GM21360 (cell line): ENCODE measurements around the gene LKAAEAR1.
"Not testable (repeated sequence)": the region's sequence is repeated elsewhere in the genome, so short reads cannot be mapped to it uniquely, and the experiment has no call there.

Experiments
- ATAC-seq: cut with Tn5 transposase; IDR thresholded peaks from one replicate; pipeline ENCODE4 v1.9.1; 2021; ENCODE audit warnings: mild to moderate bottlenecking, moderate library complexity; ENCODE audit not compliant: unreplicated experiment

The LKAAEAR1 gene

GRCh38 chr20:64099086-64099786, 15.0 kb upstream of the LKAAEAR1 start:
- no peak for ATAC-seq

DNA sequence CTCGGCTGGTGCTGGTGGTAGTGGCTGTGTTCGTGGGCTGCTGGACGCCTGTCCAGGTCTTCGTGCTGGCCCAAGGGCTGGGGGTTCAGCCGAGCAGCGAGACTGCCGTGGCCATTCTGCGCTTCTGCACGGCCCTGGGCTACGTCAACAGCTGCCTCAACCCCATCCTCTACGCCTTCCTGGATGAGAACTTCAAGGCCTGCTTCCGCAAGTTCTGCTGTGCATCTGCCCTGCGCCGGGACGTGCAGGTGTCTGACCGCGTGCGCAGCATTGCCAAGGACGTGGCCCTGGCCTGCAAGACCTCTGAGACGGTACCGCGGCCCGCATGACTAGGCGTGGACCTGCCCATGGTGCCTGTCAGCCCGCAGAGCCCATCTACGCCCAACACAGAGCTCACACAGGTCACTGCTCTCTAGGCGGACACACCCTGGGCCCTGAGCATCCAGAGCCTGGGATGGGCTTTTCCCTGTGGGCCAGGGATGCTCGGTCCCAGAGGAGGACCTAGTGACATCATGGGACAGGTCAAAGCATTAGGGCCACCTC, 14.3 kb upstream of the LKAAEAR1 start:
- ATAC-seq: no peak

DNA sequence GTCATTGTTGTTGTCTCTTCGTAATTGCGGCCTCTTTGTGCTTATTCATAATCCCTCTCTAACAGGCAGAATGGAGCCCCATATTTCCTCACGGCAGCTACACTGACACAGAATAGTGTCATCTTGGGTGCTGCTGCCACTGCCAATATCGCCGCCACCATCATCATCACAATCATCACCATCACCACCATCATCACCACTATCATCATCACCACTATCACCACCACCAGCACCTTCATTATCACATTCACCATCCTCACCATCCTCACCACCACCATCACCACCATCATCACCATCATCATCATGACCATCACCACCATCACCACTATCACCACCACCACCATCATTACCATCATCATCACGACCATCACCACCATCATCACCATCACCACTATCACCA, 12.3 kb upstream of the LKAAEAR1 start:
- ATAC-seq: no peak

- no peak for ATAC-seq
Measured at GRCh38 chr20:64095927-64096326, 11.7 kb upstream of the LKAAEAR1 start.

GRCh38 chr20:64095455-64095854, 11.3 kb upstream of the LKAAEAR1 start:
- no peak for ATAC-seq

GRCh38 chr20:64093013-64093503, 8.9 kb upstream of the LKAAEAR1 start:
- ATAC-seq: no peak

DNA sequence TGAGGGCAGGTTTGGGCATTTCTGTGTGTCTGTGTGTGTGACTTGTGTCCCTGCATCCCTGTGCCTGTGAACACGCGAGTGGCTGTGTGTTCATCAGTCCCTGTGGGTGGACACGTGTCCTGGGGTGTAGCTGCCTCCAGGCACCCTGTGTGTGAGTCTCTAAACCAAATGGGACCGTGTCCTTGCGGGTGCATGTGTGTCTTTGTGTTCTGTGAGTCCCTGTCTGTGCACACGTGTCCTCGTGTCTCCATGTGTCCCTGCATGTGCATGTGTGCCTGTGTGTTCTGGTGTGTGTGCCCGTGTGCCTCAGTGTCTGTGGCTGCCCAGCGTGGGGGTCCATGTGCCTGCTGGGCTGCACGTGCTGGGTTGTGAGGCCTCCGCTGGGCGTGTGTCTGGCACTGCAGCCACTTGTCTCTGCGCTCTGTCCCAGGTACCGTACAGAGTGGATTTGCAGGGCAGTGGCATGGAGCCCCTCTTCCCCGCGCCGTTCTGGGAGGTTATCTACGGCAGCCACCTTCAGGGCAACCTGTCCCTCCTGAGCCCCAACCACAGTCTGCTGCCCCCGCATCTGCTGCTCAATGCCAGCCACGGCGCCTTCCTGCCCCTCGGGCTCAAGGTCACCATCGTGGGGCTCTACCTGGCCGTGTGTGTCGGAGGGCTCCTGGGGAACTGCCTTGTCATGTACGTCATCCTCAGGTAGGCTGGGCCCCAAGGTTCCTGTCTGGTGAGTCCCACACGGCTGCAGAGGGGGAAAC, 8.2 kb upstream of the LKAAEAR1 start:
- no peak for ATAC-seq

GRCh38 chr20:64091770-64092169, 7.6 kb upstream of the LKAAEAR1 start:
- no peak for ATAC-seq

GRCh38 chr20:64091340-64091739, 7.1 kb upstream of the LKAAEAR1 start:
- no peak for ATAC-seq

DNA sequence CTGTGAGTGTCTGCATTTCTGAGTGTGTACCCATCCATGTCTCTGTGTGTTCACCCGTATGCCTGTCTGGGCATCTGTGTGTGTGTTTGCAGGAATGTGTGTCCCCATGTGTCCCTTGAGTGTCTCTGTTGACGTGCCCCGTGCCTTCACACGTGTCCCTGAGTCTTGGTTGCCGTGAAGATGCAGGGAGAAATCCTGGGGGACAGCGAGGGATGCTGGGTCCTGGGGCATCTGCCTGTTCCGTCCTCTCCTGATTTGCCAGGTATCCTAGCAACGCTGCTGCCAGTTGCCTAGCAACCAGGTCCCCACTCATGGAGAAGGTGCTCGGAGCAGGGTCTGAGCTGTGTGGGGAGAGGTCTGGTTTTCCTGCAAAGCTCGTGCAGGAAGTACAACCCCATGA, 6.0 kb upstream of the LKAAEAR1 start:
- ATAC-seq: no peak

- not testable (repeated sequence) for ATAC-seq
Measured at GRCh38 chr20:64088586-64088985, 4.4 kb upstream of the LKAAEAR1 start.

GRCh38 chr20:64087226-64087825, 3.1 kb upstream of the LKAAEAR1 start:
- not testable (repeated sequence) for ATAC-seq

GRCh38 chr20:64086801-64087200, 2.6 kb upstream of the LKAAEAR1 start:
- no peak for ATAC-seq

DNA sequence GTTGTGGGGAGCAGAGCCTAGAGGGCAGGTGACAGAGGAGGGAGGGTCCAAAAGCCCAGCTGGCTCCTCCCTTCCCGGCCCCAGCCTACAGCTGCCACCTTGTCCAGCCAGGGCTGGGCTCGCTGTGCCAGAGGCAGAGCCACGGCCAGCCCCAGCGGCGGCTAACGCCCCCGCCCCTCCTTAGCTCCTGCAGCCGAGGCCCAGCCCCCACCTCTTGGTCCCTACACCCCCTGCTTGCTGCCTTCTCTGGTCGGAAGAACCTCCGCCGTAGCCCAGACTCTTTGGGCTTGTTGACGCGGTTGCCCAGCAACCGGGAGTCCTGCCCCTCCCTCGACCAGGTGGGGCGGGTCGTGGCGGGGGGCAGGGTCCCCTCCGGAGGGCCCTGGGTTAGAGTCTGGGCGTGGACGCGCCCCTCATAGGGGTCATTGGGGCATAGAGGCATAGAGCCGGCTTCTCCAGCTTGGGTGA, 521 bp upstream of the LKAAEAR1 start:
- no peak for ATAC-seq

DNA sequence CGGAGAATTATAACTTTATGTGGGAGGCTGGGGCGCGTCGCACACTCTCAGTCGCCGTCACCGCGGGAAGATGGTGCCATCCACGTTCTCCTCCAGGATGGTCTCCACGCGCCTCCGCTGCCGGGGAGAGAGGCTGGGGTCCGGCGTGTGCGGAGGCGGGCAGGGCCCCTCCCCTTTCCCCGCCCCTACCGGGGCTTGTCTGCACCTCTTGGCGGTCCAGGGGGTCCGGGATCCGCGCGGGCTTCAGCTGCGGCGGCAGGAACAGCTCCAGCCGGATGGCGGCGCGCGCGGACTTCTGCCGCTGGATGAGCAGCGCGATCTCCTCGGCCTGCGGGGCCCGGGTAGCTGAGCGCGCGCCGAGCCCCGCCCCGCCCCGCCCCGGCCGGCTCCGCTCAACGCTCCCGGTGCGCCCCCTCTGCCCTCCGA, 807 bp downstream of the LKAAEAR1 start:
- no peak for ATAC-seq

DNA sequence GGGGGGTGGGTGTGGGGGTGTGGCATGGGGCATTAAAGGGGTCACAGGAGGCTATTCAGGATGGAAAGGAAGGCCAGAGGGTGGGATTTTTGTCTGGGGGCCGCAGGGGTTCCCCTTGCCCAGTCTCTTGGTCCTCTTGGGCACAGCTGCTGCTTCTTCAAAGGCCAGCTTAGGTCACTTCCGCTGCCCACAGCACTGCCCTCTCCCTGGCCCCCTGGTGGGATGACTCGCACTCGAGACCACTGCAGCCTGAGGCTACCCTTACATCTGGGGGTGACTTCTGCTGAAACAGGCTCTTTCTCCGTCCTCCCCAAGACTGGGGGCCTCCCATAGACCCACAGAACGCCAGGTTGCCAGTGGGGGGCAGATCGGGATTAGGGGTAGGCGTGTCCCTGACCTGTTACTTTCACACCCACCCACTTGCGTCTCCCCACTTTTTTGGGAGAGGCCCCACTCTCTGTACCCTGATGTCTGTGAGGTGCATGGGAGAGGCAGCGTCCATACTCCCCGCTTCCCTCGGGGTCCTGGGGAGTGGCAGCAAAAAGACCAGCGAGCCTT, 1.3 kb downstream of the LKAAEAR1 start:
- no peak for ATAC-seq

DNA sequence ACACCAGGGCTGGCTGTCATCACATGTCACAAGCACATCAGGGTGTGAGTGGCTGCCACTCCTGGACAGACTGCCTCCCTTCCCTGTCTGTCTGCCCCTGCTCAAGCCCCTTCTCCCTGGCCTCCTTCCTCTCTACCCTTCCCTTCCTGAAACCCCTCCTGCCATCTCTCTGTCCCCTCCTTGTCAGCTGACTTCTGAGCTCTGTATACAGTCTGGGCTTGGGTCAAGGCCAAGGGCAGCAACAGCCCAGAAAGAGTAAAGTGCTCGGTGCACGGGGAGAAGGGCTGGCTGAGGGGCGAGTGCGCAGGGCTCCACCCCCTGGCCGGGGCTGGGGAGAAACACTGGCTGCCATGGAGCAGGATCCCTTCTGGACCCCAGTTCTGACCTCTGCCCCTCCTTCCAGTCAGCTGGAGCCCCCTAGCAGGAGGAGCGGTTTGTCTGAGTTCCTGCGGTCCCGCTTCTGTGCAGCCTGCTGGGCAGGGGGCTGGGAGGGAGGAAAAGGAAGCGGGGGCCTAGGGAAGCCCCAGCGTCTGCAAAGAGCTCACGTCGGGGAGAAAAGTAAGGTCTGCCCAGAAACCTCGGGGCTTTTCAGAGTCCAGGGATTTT, 2.0 kb downstream of the LKAAEAR1 start:
- ATAC-seq: no peak

- ATAC-seq: no peak
Measured at GRCh38 chr20:64081624-64081964, 2.6 kb downstream of the LKAAEAR1 start.

- ATAC-seq: no peak
Measured at GRCh38 chr20:64080813-64081623, 3.2 kb downstream of the LKAAEAR1 start.
